Stomach smooth muscle (tissue), 2 donors: ENCODE results near the gene MAPK13.

Source experiments
- H3K27ac ChIP-seq: one replicate; pipeline ENCODE4 v1.7.0; 2013; ENCODE audit warnings: mild to moderate bottlenecking, low read length, inconsistent platforms
- H3K27me3 ChIP-seq, 2 donors: one replicate each; pipeline ENCODE4 v1.7.0; 2013; ENCODE audit warnings: low read length in 2 of 2; ENCODE audit not compliant: insufficient read depth in 2 of 2, control insufficient read depth in 1 of 2
- H3K36me3 ChIP-seq, 2 donors: one replicate each; pipeline ENCODE4 v1.7.0; 2013; ENCODE audit warnings: low read length in 2 of 2; ENCODE audit not compliant: control insufficient read depth in 2 of 2, insufficient read depth in 2 of 2
- H3K4me1 ChIP-seq: one replicate; pipeline ENCODE4 v1.7.0; 2013; ENCODE audit warnings: low read length; ENCODE audit not compliant: control insufficient read depth, insufficient read depth
- H3K4me3 ChIP-seq, 2 donors: one replicate each; pipeline ENCODE4 v1.7.0; 2013; ENCODE audit warnings: low read length in 2 of 2
- H3K9ac ChIP-seq, 2 donors: one replicate each; pipeline ENCODE4 v1.7.0; 2013; ENCODE audit warnings: low read length in 2 of 2, mild to moderate bottlenecking in 1 of 2
- H3K9me3 ChIP-seq, 2 donors: one replicate each; pipeline ENCODE4 v1.7.0; 2013; ENCODE audit warnings: low read length in 2 of 2; ENCODE audit not compliant: control insufficient read depth in 2 of 2
- donor health status: healthy.
- donor health status: Pancreatic carcinoma.

Gene MAPK13

GRCh38 chr6:36187446-36187845, 57.1 kb downstream of the MAPK13 start:
- Histone ChIP-seq H3K4me3 (no peak overlapping the region), H3K9me3 (no peaks in the 10 kb centered on the region), H3K9ac (no peak overlapping the region), H3K27me3 (no peaks in the 10 kb centered on the region), H3K36me3 (no peaks in the 10 kb centered on the region), H3K27ac (no peak overlapping the region), H3K4me1 (no peaks in the 10 kb centered on the region)
